ENCODE measurements around the gene AFAP1L2. TPM values are rescaled to one million over a fixed set of nuclear protein-coding genes. Genes with fewer than 3 reads are reported as not detected.

Gene AFAP1L2
- total RNA-seq, 1 experiment from 2014 or later: 170 TPM

DNA sequence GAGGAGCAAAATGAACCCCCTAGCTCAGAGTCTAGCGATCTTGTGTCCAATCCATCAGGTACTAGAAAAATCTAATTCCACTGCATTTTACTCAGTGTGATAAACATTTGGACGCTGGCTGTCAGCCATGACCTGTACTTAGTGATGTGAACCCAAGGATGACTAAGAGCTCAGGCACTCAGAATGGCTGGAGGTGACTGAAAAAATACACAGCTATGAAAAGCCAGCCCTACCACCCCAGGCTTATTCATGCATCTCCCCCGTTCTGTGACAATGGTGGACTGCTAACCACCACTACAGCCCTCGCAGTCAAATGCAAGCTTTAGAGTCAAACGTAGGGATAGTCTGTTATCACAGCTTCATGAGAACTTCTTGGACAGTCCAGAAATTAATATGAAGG is 14.9 kb downstream of the AFAP1L2 start:
- intact Hi-C loops (cut with micrococcal nuclease; ENCODE audit: unreplicated experiment): no loop called here
- no peaks in the 10 kb centered on the region for H3K9me3 ChIP-seq (ENCODE audit: control insufficient read depth, insufficient read depth, low read depth, low read length)
- no peak overlapping the region for H3K4me3 ChIP-seq (ENCODE audit: low read depth in 2 of 2, low read length in 2 of 2)
- peak overlapping the region; percentile 60 for H3K27ac ChIP-seq (ENCODE audit: low read length)
- in situ Hi-C loops (cut with HindIII; ENCODE audit: low pct_unique_long_range_greater_than_20kb, low sequenced_read_pairs): no loop called here
- DNase-seq (ENCODE audit: low read depth, low spot score) (no peak), ATAC-seq (peak; percentile 79)
- CTCF ChIA-PET: interaction anchor here (0.6 kb wide), 1 partner anchor 15 kb away, joined by 3 read pairs; no protein-coding TSS in a partner anchor
- H3K36me3 ChIP-seq (ENCODE audit: control insufficient read depth, insufficient read depth, low read length): no peaks in the 10 kb centered on the region
- POLR2A ChIA-PET: interaction anchor here (0.6 kb wide), 1 partner anchor 585 kb away, joined by 4 read pairs; no protein-coding TSS in a partner anchor
- no peak for TF ChIP-seq TCF7L2 (IDR thresholded peaks at IDR 0.05; ENCODE audit: low read depth, low read length)
- TF ChIP-seq POLR2AphosphoS5 (IDR thresholded peaks at IDR 0.05; ENCODE audit: low read depth, low read length): peak; percentile 36; the same call in 1 of the 2 replicates
- TF ChIP-seq, protein P1, sequence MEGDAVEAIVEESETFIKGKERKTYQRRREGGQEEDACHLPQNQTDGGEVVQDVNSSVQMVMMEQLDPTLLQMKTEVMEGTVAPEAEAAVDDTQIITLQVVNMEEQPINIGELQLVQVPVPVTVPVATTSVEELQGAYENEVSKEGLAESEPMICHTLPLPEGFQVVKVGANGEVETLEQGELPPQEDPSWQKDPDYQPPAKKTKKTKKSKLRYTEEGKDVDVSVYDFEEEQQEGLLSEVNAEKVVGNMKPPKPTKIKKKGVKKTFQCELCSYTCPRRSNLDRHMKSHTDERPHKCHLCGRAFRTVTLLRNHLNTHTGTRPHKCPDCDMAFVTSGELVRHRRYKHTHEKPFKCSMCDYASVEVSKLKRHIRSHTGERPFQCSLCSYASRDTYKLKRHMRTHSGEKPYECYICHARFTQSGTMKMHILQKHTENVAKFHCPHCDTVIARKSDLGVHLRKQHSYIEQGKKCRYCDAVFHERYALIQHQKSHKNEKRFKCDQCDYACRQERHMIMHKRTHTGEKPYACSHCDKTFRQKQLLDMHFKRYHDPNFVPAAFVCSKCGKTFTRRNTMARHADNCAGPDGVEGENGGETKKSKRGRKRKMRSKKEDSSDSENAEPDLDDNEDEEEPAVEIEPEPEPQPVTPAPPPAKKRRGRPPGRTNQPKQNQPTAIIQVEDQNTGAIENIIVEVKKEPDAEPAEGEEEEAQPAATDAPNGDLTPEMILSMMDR (IDR thresholded peaks at IDR 0.05): no peak
- TF ChIP-seq, protein P2, sequence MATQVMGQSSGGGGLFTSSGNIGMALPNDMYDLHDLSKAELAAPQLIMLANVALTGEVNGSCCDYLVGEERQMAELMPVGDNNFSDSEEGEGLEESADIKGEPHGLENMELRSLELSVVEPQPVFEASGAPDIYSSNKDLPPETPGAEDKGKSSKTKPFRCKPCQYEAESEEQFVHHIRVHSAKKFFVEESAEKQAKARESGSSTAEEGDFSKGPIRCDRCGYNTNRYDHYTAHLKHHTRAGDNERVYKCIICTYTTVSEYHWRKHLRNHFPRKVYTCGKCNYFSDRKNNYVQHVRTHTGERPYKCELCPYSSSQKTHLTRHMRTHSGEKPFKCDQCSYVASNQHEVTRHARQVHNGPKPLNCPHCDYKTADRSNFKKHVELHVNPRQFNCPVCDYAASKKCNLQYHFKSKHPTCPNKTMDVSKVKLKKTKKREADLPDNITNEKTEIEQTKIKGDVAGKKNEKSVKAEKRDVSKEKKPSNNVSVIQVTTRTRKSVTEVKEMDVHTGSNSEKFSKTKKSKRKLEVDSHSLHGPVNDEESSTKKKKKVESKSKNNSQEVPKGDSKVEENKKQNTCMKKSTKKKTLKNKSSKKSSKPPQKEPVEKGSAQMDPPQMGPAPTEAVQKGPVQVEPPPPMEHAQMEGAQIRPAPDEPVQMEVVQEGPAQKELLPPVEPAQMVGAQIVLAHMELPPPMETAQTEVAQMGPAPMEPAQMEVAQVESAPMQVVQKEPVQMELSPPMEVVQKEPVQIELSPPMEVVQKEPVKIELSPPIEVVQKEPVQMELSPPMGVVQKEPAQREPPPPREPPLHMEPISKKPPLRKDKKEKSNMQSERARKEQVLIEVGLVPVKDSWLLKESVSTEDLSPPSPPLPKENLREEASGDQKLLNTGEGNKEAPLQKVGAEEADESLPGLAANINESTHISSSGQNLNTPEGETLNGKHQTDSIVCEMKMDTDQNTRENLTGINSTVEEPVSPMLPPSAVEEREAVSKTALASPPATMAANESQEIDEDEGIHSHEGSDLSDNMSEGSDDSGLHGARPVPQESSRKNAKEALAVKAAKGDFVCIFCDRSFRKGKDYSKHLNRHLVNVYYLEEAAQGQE (IDR thresholded peaks at IDR 0.05; ENCODE audit: insufficient read depth in 1 of 2, low read depth in 2 of 2, low read length in 1 of 2): no peak
- H3K27me3 ChIP-seq (ENCODE audit: control insufficient read depth, insufficient read depth, low read length): no peaks in the 10 kb centered on the region
- peaks cover 79% of the 10 kb centered on the region for H3K4me1 ChIP-seq (ENCODE audit: control insufficient read depth, insufficient read depth, low read length)
- no TSS peak for BruUV-seq (replicated peaks)

DNA sequence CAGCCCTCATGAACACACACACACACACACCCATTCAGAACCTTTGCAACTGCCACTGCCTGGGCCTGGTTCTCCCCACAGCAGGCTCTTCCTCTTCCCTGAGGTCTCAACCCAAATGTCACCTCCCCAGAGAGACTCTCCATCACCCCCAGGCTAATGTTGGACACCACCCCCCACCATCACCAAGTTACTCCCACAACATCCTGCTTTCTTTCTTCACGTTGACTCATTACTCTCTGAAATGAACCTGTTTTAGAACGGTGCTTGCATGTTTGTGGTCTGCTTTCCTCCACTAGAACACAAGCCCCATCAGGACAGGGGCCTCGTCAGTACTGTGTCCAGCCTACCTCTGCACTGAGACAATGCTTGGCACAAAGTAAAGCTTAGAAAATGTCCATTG is 16.0 kb downstream of the AFAP1L2 start:
- intact Hi-C loops (cut with micrococcal nuclease; ENCODE audit: unreplicated experiment): no loop called here
- peak overlapping the region; percentile 60; the same call in 1 of the 2 replicates for H3K27ac ChIP-seq (ENCODE audit: low read length)
- no peak overlapping the region for H3K4me3 ChIP-seq (ENCODE audit: low read depth in 2 of 2, low read length in 2 of 2)
- peaks cover 69% of the 10 kb centered on the region for H3K4me1 ChIP-seq (ENCODE audit: control insufficient read depth, insufficient read depth, low read length)
- ChIA-PET POLR2A (interaction anchor here (0.6 kb wide), 1 partner anchor 9 kb away, joined by 6 read pairs; no protein-coding TSS in a partner anchor), CTCF (no interaction called here)
- no peaks in the 10 kb centered on the region for H3K27me3 ChIP-seq (ENCODE audit: control insufficient read depth, insufficient read depth, low read length)
- 0 out of 2 replicates have a peak, but pooled peaks have one; percentile 9 for ATAC-seq
- no peaks in the 10 kb centered on the region for H3K9me3 ChIP-seq (ENCODE audit: control insufficient read depth, insufficient read depth, low read depth, low read length)
- DNase-seq (ENCODE audit: low read depth, low spot score): no peak
- no peaks in the 10 kb centered on the region for H3K36me3 ChIP-seq (ENCODE audit: control insufficient read depth, insufficient read depth, low read length)
- no TSS peak for BruUV-seq (replicated peaks)
- in situ Hi-C loops (cut with HindIII; ENCODE audit: low pct_unique_long_range_greater_than_20kb, low sequenced_read_pairs): no loop called here
- TF ChIP-seq TCF7L2 (IDR thresholded peaks at IDR 0.05; ENCODE audit: low read depth, low read length) (no peak), SIN3A (IDR thresholded peaks at IDR 0.05; ENCODE audit: borderline replicate concordance, insufficient read depth, low read depth, low read length) (no peak), POLR2AphosphoS5 (IDR thresholded peaks at IDR 0.05; ENCODE audit: low read depth, low read length) (no peak)
- TF ChIP-seq, protein P1 (IDR thresholded peaks at IDR 0.05): no peak
- TF ChIP-seq, protein P2 (IDR thresholded peaks at IDR 0.05; ENCODE audit: insufficient read depth in 1 of 2, low read depth in 2 of 2, low read length in 1 of 2): no peak

Data from Panc1 (cell line).